HCT116 (cell line): ENCODE data around the gene MYCL. TPM values are rescaled to one million over a fixed set of nuclear protein-coding genes. Genes with fewer than 3 reads are reported as not detected.

Experiments used
- ATAC-seq: fragments of 200-7000 bp; cut with Tn5 transposase; 2 replicates; pipeline ENCODE4 v1.9.1; 2020; ENCODE audit warnings: mild to moderate bottlenecking, moderate library complexity
- BruUV-seq: library from RNA; stranded (reverse); fragments of 400-500 nt; replicated peaks from 2 replicates; lab custom pipeline; 2021; lab: Mats Ljungman, UMichigan
- CTCF ChIA-PET: fragments of 300-600 bp; sonication (Branson Sonifier 250); formaldehyde crosslinking; loops from one replicate; lab custom pipeline; 2021; ENCODE audit warnings: antibody characterized with exemption; lab: Charles Lee
- POLR2A ChIA-PET: fragments of 300-600, 350-600 bp; sonication (Branson Sonifier 250); formaldehyde crosslinking; loops from one replicate; lab custom pipeline; 2021; ENCODE audit warnings: antibody characterized with exemption; lab: Charles Lee
- RAD21 ChIA-PET, 2 experiments: fragments of 300-600 bp; sonication (Branson Sonifier 250); formaldehyde crosslinking; loops; one replicate each; lab custom pipeline; 2023; ENCODE audit warnings: low total read pairs in 2 of 2; ENCODE audit not compliant: uncharacterized antibody in 2 of 2, unreplicated experiment in 2 of 2, low non-redundant PET in 1 of 2; lab: Charles Lee
- DNase-seq: peaks from one replicate; pipeline ENCODE4 v3.0.0-alpha.2; 2010; ENCODE audit warnings: low read depth, low spot score
- H2AFZ ChIP-seq: fragments of 200-600 bp; shearing (Covaris generic), sonication (generic); 2 replicates; pipeline ENCODE4 v1.6.1; 2017; ENCODE audit warnings: low read depth, mixed run types, mixed read lengths, antibody characterized with exemption, low read length; ENCODE audit not compliant: poor library complexity, severe bottlenecking
- H3K27ac ChIP-seq: 2 replicates; pipeline ENCODE4 v1.5.1; 2012; ENCODE audit warnings: low read depth, low read length
- H3K27me3 ChIP-seq: fragments of 200-600 bp; sonication (generic); 2 replicates; pipeline ENCODE4 v1.6.1; 2016; ENCODE audit warnings: mixed run types, low read length, mixed read lengths; ENCODE audit not compliant: insufficient read depth
- H3K36me3 ChIP-seq, 2 experiments: fragments of 200-500 bp in 1 of 2; fragments of 200-600 bp in 1 of 2; sonication (Bioruptor generic) in 1 of 2; sonication (generic) in 1 of 2; 2 replicates each; pipeline versions ENCODE4 v1.5.1 to v1.6.1; 2014 to 2016; ENCODE audit warnings: low read length in 2 of 2, inconsistent platforms in 1 of 2, mixed read lengths in 1 of 2, mixed run types in 1 of 2; ENCODE audit not compliant: insufficient read depth in 2 of 2, control insufficient read depth in 1 of 2
- H3K4me1 ChIP-seq, 2 experiments: fragments of 200-600 bp in 1 of 2; sonication (generic) in 1 of 2; 2 replicates each; pipeline versions ENCODE4 v1.5.1 to v1.6.1; 2012 to 2017; ENCODE audit warnings: low read length in 2 of 2, inconsistent platforms in 1 of 2, mild to moderate bottlenecking in 1 of 2, mixed read lengths in 1 of 2, mixed run types in 1 of 2, moderate library complexity in 1 of 2; ENCODE audit not compliant: insufficient read depth in 2 of 2, control insufficient read depth in 1 of 2
- H3K4me2 ChIP-seq: fragments of 200-600 bp; sonication (generic); 2 replicates; pipeline ENCODE4 v1.6.1; 2017; ENCODE audit warnings: mixed run types, low read length, mixed read lengths
- H3K4me3 ChIP-seq, 2 experiments: fragments of 200-600 bp in 1 of 2; sonication (generic) in 1 of 2; replicated peaks in 1 of 2; 2 replicates each; pipeline ENCODE4 v1.5.1; 2011 to 2016; ENCODE audit warnings: low read length in 2 of 2, control low read depth in 1 of 2, low read depth in 1 of 2, mild to moderate bottlenecking in 1 of 2, mixed read lengths in 1 of 2, mixed run types in 1 of 2
- H3K79me2 ChIP-seq: fragments of 200-600 bp; sonication (generic); 2 replicates; pipeline ENCODE4 v1.6.1; 2017; ENCODE audit warnings: mild to moderate bottlenecking, mixed run types, low read length, moderate library complexity, mixed read lengths; ENCODE audit not compliant: insufficient read depth
- H3K9ac ChIP-seq: fragments of 200-600 bp; sonication (generic); 2 replicates; pipeline ENCODE4 v1.6.1; 2016; ENCODE audit warnings: low read length, mixed read lengths
- H3K9me2 ChIP-seq: fragments of 200-600 bp; sonication (generic), shearing (Covaris generic); 2 replicates; pipeline ENCODE4 v1.6.1; 2017; ENCODE audit warnings: mixed run types, mild to moderate bottlenecking, moderate library complexity; ENCODE audit not compliant: insufficient read depth
- H3K9me3 ChIP-seq, 2 experiments: fragments of 200-500 bp in 1 of 2; fragments of 200-600 bp in 1 of 2; sonication (Bioruptor generic) in 1 of 2; sonication (generic) in 1 of 2; 2 replicates each; pipeline ENCODE4 v1.6.1; 2014 to 2017; ENCODE audit warnings: low read length in 2 of 2, mixed read lengths in 2 of 2, inconsistent platforms in 1 of 2, low read depth in 1 of 2, mild to moderate bottlenecking in 1 of 2, mixed run types in 1 of 2, moderate library complexity in 1 of 2; ENCODE audit not compliant: control insufficient read depth in 1 of 2, insufficient read depth in 1 of 2
- H4K20me1 ChIP-seq: fragments of 200-600 bp; sonication (generic), shearing (Covaris generic); 2 replicates; pipeline ENCODE4 v1.6.1; 2017; ENCODE audit warnings: mixed run types, mild to moderate bottlenecking, moderate library complexity; ENCODE audit not compliant: insufficient read depth
- CEBPB ChIP-seq: IDR thresholded peaks from 2 replicates; pipeline ENCODE4 v1.6.1; 2012; ENCODE audit warnings: low read depth
- EZH2 ChIP-seq: fragments of 200-600 bp; sonication (generic); IDR thresholded peaks from 2 replicates; pipeline ENCODE4 v1.6.1; 2017; ENCODE audit warnings: antibody characterized with exemption, mixed run types
- FOSL1 ChIP-seq: IDR thresholded peaks from 2 replicates; pipeline ENCODE4 v1.6.1; 2012; ENCODE audit warnings: low read depth
- POLR2AphosphoS5 ChIP-seq: IDR thresholded peaks from 2 replicates; pipeline ENCODE4 v1.6.1; 2011; ENCODE audit warnings: mild to moderate bottlenecking, low read depth, low read length, moderate library complexity
- SP1 ChIP-seq: IDR thresholded peaks from 2 replicates; pipeline ENCODE4 v1.6.1; 2012; ENCODE audit warnings: low read depth
- SRF ChIP-seq: IDR thresholded peaks from 2 replicates; pipeline ENCODE4 v1.6.1; 2012; ENCODE audit warnings: low read depth
- TCF7L2 ChIP-seq: IDR thresholded peaks from 2 replicates; pipeline ENCODE4 v1.7.0; 2011; ENCODE audit warnings: borderline replicate concordance, inconsistent platforms; ENCODE audit not compliant: insufficient read depth, insufficient read length; ENCODE audit errors: extremely low read depth
- ZNF274 ChIP-seq: fragments of 200-500 bp; sonication (Bioruptor generic); IDR thresholded peaks from 2 replicates; pipeline ENCODE4 v1.6.1; 2014; ENCODE audit warnings: mild to moderate bottlenecking, low read depth, low read length, inconsistent platforms
- intact Hi-C: fragments of 100-400 bp; cut with micrococcal nuclease; formaldehyde crosslinking; loops from 2 replicates; pipeline ENCODE4 v1.10.0; 2022
- total RNA-seq: library from RNA; stranded (reverse); gene quantifications from one replicate; pipeline ENCODE4 v1.2.1, GENCODE V29; 2021; ENCODE audit not compliant: unreplicated experiment
- TF ChIP-seq, protein P1 (sequence below), 3 experiments: fragments of 200-600 bp in 1 of 3; sonication (generic) in 1 of 3; IDR thresholded peaks in 2 of 3; conservative IDR thresholded peaks in 1 of 3; 2 replicates each; pipeline ENCODE4 v1.5.1; 2012 to 2017; ENCODE audit warnings: low read depth in 2 of 3, low read length in 2 of 3, antibody characterized with exemption in 1 of 3, borderline replicate concordance in 1 of 3, control low read depth in 1 of 3, mild to moderate bottlenecking in 1 of 3, mixed read lengths in 1 of 3, mixed run types in 1 of 3, moderate library complexity in 1 of 3; ENCODE audit not compliant: insufficient read depth in 1 of 3
- TF ChIP-seq, protein P2 (sequence below): IDR thresholded peaks from 2 replicates; pipeline ENCODE4 v1.6.1; 2012

The MYCL gene
- total RNA-seq, 1 experiment from 2014 or later = 10.0 TPM

DNA sequence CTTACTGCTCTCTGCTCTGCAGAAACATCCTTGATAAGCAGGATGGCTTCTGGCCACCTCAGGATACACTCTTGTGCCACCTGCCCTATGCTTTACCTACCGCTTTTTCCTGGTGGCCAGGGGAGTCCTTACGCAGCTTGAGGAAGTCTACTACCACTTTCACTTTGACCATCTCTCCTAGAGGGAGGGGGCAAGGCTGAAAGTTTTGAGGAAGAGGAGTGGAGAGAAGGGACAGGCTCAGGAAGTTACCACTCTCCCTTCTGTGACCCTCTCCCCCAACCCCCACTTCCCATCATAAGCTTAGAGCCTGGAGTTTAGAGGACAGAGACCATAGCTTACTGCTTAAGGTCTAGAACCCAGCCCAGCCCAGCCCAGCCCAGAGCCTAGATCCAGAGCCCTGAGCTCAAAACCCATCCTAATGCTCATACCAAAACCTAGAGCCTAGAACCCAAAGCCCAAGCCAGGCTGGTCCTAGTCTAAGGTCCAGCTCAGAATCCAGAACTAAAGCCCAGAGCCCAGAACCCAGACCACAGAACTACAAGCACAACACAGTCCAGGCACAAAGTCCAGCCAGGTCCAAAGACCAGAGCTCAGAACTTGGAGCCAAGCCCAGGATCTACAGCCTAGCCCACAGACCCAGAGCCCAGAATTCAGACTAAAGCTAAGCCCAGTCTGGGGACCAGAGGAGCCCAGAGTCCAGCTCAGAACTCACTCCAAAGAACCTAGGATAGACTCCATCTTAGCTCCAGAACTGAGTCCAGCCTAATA, 35.2 kb upstream of the MYCL start:
- DNase-seq = no peak
- TF ChIP-seq, protein P1, sequence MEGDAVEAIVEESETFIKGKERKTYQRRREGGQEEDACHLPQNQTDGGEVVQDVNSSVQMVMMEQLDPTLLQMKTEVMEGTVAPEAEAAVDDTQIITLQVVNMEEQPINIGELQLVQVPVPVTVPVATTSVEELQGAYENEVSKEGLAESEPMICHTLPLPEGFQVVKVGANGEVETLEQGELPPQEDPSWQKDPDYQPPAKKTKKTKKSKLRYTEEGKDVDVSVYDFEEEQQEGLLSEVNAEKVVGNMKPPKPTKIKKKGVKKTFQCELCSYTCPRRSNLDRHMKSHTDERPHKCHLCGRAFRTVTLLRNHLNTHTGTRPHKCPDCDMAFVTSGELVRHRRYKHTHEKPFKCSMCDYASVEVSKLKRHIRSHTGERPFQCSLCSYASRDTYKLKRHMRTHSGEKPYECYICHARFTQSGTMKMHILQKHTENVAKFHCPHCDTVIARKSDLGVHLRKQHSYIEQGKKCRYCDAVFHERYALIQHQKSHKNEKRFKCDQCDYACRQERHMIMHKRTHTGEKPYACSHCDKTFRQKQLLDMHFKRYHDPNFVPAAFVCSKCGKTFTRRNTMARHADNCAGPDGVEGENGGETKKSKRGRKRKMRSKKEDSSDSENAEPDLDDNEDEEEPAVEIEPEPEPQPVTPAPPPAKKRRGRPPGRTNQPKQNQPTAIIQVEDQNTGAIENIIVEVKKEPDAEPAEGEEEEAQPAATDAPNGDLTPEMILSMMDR (IDR thresholded peaks at IDR 0.05 in 2 of 3, conservative IDR thresholded peaks at IDR 0.05 in 1 of 3; ENCODE audit: borderline replicate concordance in 1 of 3, insufficient read depth in 1 of 3, low read depth in 2 of 3, low read length in 2 of 3) = no peak
- TF ChIP-seq TCF7L2 (no peak), CEBPB (no peak), SRF (no peak), ZNF274 (no peak), FOSL1 (no peak), POLR2AphosphoS5 (no peak), EZH2 (no peak), SP1 (no peak)
- TF ChIP-seq, protein P2, sequence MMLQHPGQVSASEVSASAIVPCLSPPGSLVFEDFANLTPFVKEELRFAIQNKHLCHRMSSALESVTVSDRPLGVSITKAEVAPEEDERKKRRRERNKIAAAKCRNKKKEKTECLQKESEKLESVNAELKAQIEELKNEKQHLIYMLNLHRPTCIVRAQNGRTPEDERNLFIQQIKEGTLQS = no peak
- TF ChIP-seq, all 23 proteins: peak for 0
- H3K27ac ChIP-seq = no peak overlapping the region
- no peaks in the 10 kb centered on the region for H3K9me2 ChIP-seq
- H3K9me3 ChIP-seq = no peaks in the 10 kb centered on the region
- H3K9ac ChIP-seq = no peak overlapping the region
- no peak overlapping the region for H3K4me2 ChIP-seq
- ChIA-PET POLR2A (no interaction called here), RAD21 (no interaction called here), CTCF (interaction anchor here (1.0 kb wide), 1 partner anchor 35 kb away, joined by 3 read pairs; the partner anchor contains the start of gene MYCL)
- BruUV-seq = no TSS peak
- intact Hi-C loops = no loop called here
- no peaks in the 10 kb centered on the region for H3K36me3 ChIP-seq
- no peaks in the 10 kb centered on the region for H4K20me1 ChIP-seq
- H2AFZ ChIP-seq = no peak overlapping the region
- no peaks in the 10 kb centered on the region for H3K79me2 ChIP-seq
- no peak overlapping the region for H3K4me3 ChIP-seq
- no peak for ATAC-seq
- no peaks in the 10 kb centered on the region for H3K4me1 ChIP-seq
- H3K27me3 ChIP-seq = no peaks in the 10 kb centered on the region
